GM18909 (cell line): ENCODE measurements around the gene NLGN4Y.

Experiments used
- ATAC-seq: cut with Tn5 transposase; IDR thresholded peaks from one replicate; pipeline ENCODE4 v1.9.1; 2021; ENCODE audit warnings: mild to moderate bottlenecking; ENCODE audit not compliant: unreplicated experiment, poor library complexity

Gene NLGN4Y

DNA sequence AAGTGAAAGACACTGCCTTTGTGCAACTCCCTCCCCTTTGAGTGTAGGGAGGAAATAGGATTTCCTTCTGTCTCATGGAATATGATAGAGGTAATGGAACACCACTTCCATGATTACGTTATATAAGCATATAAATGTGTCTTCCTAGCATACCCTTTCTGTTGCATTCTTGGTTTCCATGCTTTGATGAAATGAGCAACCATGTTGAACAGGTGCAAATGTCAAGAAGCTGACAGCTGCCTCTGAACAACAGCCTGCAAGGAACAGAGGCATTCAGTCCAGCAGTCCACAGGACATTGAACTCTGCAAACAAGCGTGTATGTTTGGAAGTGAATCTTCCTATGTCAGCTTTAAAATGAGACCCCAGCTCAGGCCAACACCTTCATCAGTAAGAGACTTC is 117.5 kb downstream of the NLGN4Y start:
- ATAC-seq = no peak

- ATAC-seq = no peak
These were observed 120.0 kb downstream of the NLGN4Y start for GRCh38 chrY:14644157-14644952.

DNA sequence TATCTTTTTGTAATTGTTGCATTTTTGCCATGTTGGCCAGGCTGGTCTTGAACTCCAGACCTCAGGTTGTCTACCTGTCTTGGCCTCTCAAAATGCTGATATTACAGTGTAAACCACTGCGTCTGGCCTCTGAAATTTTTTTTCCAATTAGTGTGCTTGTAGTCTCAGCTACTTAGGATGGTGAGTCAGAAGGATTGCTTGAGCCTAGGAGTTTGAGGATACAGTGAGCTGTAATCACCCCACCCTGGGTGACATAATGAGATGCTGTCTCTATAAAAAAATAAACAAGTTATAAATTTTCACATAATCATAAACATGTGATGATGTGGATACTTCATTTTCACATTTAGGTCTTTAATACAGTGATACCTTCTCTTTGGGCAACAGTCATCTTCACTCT is 154.9 kb downstream of the NLGN4Y start:
- ATAC-seq = no peak

DNA sequence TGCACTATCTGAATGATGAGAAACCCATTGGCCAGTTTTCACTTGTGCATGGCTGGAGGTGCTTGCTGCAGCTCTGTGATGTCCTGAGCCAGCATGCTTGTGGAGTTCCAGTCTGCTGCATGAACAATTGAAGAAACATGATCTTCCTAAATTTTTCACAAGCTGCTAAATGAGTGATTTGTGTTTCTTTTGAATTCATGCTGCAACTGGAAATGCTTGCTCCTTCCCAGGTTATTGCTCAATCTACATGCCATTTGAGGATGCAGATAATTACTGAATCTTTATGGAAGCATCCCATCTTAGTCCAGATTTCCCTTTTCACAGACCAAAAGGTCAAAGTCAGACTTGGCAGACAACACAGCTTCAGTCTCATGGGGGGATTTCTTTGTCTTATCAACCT is 170.2 kb downstream of the NLGN4Y start:
- no peak for ATAC-seq

DNA sequence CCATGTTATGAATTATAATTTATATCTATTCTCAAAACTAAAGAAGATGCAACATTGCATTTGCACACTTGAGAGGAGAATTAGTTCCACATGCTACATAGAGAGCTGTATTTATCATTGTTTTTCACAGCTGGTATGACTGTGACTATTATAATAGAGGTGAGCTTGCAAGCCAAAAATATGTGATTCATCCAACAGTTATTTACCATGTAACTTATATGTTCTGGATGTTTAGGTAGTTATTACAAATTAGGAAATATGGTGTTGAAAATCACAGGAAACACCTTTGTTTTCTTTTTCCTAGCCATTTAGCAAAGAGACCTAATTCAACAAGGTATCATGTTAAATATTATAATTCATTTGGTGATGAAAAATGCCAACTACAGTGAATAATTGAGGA is 183.8 kb downstream of the NLGN4Y start:
- no peak for ATAC-seq

GRCh38 chrY:14741596-14741995 is 217.3 kb downstream of the NLGN4Y start:
- ATAC-seq = no peak

GRCh38 chrY:14748329-14748728 is 224.0 kb downstream of the NLGN4Y start:
- ATAC-seq = no peak

- no peak for ATAC-seq
These were observed 231.2 kb downstream of the NLGN4Y start for GRCh38 chrY:14755571-14755970.

DNA sequence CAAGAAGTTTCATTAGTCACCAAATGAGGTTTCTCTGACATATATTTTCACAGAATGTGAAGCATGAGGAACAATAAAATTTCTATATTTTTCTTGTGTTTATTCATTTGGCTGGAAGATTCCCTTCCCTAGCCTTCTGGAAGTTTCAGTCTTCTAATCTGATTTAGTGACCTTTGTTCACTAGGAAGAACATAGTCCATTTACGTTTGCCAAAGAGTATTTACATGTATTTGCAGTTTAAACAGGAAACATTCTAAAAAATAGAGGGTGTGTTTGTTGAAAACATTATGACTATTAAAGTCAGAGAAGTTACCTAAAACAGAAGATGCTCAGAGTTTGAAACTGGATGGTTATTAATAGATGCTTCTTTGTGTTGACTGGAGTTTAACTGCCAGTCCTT is 238.6 kb downstream of the NLGN4Y start:
- no peak for ATAC-seq

DNA sequence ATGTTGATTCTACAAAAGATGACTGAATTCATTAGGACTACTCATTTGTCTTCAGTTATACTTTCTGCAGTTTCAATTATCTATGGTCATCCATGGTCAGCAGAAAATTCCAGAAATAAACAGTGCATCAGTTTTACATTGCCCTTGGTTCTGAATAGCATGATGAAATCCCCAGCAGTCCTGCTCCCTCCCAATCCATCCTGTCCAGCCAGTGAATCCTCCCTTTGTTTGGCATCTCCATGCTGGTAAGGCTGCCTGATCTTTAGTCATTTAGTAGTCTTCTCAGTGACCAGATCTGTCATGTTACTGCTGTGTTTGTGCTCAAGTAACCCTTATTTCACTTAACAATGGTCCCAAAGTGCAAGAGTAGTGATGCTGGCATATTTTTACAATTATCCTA is 239.3 kb downstream of the NLGN4Y start:
- ATAC-seq = no peak

DNA sequence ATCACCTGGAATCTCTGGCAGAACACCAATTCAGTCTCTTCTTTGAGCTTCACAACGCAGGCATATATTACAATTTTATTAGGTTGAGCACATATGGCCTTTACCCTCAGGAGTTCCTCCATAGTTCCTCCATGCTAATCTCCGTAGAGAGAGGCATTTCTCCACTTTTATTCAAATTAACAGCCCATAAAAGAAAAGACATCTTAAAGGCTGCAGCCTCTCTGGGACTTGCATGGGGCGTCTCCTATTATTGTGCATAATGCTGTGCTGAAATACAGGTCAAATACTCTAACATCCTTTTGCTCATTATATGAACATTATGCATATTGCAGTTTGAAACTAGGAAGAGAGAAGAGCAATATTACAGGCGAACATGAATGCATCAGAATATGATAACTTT is 253.9 kb downstream of the NLGN4Y start:
- no peak for ATAC-seq

- no peak for ATAC-seq
These were observed 268.8 kb downstream of the NLGN4Y start for GRCh38 chrY:14793104-14793503.

- ATAC-seq = no peak
These were observed 269.3 kb downstream of the NLGN4Y start for GRCh38 chrY:14793674-14794073.

DNA sequence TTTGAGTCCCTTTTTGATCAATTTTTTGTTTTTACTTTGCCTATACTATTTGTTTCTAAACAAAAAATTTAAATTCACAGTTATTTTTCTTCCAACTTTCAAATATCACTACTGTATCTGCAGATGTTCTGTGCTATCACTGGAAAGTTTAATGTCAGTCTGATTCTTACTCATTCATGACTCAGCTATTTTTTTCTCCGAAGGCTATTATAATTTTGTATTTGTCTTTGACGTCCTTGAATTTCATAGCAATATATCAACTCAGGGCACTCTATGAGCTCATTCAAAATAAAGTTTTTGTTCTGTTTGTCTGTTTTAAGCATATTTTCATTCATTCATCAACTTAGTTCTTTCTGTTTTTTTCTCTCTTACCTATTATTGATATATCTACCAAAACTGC is 273.7 kb downstream of the NLGN4Y start:
- no peak for ATAC-seq

GRCh38 chrY:14801096-14801495 is 276.8 kb downstream of the NLGN4Y start:
- no peak for ATAC-seq

DNA sequence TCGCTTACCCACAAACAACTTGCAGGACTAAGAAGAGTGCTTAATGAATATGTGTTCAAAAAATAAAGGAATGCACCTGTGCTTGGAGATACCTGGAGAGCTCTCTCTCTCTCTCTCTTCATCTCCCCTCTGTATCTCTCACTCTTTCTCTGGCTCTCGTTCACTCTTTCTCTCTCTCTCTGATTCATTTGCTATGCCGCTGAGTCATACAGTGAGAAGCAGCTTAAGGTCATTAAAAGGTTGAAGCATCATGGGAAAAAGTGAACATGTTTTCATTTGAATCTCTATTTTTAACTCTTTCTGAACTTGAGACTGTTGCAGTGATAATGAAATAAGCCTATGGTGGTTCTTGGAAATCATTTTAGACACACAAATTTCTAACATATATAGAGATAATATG is 277.8 kb downstream of the NLGN4Y start:
- ATAC-seq = no peak

DNA sequence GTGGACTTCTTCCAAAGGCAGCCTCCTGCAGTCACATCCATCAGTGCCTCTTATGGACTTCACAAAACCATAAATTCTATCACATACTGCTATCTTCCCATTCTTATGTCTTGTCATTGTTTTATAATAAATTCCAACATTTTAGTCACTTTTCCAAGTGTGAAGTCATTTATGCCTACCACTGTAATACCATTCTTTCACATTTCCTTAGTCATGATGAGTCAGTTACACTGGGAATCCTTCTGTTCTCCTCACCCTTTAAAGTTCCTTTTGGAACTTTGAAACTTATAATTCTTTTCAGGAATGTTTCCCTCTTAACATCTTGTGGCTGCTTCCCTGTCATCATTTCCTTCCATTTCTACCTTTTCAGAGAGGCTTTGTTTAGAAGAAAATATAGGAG is 279.7 kb downstream of the NLGN4Y start:
- ATAC-seq = no peak

DNA sequence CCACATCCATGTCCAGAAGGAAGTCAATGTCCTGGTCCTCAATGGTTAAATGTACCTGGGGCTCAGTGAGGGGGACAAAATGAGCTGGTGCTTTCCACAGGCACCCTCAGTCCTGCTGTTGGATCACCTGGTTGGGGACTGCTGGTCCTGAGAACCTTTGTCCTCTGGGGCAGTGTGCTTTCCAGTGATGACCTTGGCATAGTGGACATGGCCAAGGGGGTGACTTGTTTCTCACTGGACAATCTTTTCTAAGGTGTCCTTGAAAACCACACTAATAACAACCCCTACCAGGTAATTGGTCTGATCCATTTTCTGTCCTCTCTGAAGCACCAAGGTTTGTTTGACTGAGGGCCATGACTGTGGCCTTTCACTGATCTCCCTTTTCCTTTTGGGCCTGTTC is 294.1 kb downstream of the NLGN4Y start:
- ATAC-seq = no peak

- no peak for ATAC-seq
These were observed 297.9 kb downstream of the NLGN4Y start for GRCh38 chrY:14822201-14822600.

DNA sequence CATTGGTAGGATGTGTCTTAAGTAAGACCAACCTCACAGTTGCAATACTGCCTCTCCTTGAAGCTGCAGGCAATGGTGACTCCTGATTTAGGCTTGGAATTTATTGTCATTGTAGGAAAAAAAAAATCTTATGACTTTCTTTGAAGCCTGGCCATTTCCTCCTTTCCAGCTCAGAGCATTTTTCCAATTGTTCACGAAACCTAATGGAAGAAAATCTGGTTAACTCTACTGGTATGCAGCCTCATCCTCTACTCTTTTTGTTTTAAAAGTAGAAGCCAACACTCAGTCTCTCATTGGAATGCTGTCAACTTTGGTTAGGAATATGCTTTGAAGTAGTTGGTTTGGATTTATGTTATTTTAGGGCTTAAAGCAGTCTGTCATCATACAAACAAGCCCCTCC is 298.6 kb downstream of the NLGN4Y start:
- no peak for ATAC-seq

- no peak for ATAC-seq
These were observed 300.3 kb downstream of the NLGN4Y start for GRCh38 chrY:14824583-14824982.

DNA sequence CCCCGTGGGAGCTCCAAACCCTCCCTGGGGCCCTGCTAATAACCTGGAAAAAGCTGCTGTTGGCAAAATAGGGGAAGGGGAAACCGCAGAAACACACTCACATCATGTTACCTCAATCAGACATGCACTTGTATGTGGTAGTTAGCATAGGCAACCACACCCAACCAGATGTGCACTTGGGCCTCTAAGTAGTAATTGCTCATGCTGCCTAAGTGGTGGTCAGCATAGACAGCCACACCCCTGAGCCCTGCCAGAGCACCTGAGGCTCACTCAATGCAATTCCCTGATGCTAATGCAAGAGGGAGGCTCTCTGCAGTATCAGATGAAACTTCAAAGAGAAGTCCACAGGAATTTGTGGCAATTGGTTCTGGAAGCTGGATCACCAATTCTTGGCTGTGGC is 301.4 kb downstream of the NLGN4Y start:
- ATAC-seq = no peak

GRCh38 chrY:14828531-14828930 is 304.2 kb downstream of the NLGN4Y start:
- ATAC-seq = no peak
